Activated naive CD8-positive, alpha-beta T cell treated with anti-CD3 and anti-CD28 coated beads, Interleukin-2, amount 50 U/mL, for 16 hours (primary cell): ENCODE data around the gene ITGB4.
"Not testable (repeated sequence)": the region's sequence is repeated elsewhere in the genome, so short reads cannot be mapped to it uniquely, and the experiment has no call there.

ENCODE experiments used
- DNase-seq: peaks from one replicate; pipeline ENCODE4 v3.0.0-alpha.2; 2020; ENCODE audit warnings: low read depth, low spot score

ITGB4 gene

DNA sequence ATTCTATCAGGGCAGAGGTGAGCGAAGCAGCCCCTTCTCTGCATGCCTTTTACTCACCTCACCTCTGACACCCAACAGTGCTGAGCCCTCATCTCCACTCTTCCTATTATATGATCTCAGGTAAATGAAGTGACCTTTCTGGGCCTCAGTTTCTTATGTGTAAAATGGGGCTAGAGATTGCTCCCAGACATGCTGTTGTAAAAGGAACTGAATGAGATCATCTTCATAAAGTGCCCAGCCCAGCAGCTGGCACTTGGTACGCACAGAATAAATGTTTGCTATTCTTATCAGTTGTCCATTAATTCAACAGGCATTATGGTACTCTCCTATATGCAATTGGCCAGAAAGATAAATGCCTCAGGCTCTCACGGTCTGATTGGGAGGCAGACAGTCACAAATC lies 48.3 kb downstream of the ITGB4 start:
- DNase-seq, result no peak

DNA sequence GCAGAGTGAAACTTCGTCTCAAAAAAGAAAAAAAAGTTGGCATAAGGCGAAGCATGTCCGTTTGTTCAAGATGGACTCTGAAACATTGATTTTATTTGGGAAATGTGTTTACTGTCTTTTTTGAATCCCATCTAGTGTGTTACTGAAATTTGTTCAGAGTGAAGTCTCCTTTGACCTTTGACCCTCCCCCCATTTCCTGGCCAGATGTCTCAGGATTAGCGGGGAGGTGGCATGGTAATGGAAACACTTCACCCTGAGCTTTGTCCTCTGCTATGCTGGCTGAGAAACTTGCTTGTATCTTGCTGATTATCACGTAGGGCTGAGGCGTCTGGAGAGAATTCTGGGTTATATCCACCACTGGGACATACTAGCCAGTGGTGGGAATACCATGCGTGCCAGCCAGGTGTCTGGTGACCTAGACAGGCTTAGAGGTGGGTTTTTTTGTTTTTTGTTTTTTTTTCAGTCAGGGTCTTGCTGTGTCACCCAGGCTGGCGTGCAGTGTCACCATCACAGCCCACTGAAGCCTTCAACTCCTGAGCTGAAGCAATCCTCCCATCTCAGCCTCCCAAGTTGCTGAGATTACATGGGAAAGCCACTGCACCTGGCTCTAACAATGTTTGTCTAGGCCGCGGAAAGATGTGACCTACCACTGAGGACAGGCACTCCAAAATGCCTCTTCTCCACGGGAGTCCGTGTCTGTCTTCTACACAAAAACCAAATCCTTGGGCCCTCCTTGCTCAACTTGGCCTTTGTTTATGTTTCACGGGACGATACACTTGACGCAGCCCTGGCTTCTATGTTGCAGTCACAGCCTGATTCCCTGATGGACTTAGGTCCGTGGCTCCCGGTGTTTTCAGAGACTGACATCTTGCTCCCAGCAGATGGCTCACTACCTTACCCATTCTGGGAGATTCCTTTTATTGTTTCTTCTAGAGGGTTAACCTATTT lies 50.3 kb downstream of the ITGB4 start:
- DNase-seq, result no peak

DNA sequence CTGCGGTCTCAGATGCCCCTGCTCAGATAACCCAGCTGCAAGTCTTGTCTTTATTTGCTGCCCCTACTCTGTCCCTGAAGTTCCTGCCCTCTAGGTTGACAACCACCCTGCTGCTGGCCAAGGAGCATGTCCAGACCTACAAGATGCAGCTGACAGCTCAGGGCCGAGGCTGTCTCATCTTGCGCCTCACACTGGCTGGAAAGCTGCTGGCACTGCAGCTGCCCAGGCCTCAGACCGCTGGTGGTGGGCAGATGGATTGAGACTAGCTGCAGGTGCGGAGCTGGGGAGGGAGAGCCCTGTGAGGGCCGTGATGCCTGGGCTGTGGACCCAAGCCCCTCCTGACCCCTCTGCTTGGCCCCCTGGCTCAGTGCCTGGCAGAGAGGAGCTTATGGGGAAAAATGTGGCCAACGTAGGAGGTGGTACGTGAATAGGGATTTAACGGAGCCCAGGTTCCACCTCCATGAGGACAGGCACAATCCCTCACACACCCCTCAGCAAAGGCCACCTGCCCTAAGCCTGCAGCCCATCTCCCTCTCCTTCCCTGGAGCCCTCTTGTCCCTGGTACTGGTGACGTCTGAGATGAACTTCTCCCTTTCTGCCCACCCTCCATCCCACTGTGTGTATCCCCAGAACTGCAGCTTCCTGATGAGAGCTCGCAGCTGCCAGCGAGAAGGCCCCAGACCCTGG lies 52.0 kb downstream of the ITGB4 start:
- no peak for DNase-seq

DNA sequence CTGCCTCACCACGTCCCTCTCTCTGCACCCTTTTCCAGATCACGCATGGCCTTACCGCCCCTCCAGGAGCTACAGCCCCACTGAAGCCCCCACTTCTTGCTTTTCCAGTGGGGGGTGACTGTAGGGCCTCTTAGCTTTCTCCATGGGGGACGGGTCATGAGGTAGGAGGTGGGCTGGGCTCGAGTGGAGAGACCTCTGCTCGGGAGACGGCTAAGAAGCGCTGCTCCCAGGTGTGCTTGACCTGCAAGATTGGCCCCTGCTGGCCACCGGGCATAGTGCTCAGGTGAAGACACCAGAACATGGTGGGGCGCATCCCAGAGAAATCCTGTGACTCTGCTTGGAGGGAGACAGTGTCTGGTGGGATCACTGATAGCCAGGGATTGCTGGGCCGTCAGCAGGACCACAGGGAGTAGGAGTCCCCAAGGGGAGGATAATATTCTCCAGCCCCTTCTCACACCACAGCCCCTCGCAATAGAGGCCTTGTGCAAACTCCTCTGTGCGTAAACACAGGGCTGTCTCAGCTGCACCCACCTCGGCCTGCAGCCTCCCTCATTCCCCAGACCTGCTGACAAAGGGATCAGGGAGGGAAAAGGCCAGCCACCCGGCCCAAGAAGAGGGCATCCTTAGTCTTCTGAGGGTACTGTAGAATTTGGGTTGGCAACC lies 52.7 kb downstream of the ITGB4 start:
- DNase-seq, result no peak

DNA sequence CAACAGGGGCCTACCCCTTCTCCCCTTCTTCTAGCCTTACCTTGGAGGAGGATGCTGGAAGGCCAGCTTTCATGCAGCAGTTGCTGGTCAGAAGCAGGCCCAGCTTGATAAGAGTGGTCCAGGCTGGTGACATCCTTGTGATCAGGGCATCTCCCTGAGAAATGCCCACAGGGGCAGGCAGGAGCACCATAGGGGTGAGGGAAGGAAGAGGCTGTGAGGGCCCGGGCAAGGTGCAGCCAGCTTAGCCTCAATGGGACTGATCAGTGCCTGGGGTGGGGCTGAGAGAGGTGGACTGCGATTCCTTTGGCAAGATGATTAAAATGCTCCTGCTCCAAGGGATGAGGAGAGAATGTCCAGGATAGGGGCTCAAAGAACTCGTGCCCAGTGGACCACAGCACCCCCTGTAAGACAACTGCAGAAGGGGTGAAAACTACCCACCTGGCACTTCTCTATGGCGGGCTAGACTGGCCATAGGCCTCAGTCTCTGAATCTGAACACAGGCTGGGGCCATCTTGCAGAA lies 53.3 kb downstream of the ITGB4 start:
- no peak for DNase-seq

DNA sequence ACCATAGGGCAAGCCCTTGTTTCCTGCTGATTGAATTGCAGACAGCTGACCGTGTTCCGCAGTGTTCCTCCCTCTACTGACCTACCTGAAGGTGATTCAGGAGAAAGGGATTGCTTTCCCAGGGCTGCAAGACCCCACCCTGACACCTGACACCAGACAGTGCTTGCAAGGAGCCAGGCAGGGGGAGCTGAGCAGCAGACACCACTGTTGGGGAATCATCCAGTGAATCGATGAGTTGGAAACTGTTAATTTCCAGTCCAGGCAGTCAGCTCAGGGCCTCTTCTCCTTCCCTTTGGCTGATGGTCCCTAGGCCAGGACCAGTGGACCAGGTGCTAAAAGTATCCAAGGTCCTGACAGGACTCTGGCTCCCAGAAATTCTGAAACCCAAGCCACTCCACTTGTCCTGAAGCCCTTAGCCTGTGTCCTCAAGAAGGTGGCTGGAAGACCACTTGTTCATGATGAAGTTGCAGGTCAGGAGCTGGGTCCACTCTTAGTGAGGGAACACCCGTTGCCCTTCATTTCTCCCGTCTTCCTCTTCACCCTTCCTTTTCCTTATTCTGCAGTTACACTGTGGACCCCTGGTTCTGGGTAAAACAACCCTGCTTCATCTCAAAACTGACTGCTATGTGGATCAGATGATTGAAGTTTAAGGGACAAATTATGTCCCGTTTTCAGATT lies 53.9 kb downstream of the ITGB4 start:
- no peak for DNase-seq

DNA sequence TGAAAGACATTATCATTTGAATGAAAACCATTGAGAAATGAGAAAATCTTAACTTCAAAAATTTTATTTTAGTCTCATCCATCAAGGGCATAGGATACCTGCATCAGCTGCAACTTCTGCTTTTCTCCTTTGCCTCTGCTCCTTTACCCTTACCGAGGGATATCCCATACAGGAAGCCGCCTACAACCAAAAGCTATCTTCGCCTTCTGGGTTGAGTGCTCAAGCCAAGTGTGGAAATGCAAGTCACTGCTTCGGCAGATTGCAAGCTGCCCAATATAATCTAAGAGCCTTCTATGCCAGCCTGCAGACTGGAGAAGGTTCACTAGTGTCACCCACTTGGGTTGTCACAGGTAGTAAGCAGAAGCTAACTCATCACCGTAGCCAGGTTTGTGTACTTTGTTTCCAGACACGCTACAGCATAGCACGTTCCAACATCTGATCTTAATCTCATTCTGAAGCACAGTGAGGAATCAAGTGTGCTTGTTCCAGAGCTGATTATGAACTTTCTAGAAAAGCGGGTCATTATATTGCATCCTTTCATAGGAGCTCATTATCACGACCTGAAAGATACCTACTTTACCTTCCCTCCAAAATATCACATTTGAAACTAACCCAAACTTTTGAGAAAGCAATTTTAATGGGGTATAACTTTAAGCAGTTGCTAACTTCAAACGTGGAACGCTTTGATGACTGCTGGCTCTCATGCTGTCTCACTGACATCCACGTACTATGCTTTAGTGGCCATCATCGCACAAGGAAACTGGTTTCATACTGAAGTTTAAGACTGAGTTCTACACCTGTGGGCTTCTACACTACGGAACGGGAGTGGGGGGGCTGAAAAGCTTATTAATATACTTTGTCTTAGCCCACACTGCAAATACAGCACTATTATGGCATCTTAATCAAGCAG lies 55.4 kb downstream of the ITGB4 start:
- no peak for DNase-seq

DNA sequence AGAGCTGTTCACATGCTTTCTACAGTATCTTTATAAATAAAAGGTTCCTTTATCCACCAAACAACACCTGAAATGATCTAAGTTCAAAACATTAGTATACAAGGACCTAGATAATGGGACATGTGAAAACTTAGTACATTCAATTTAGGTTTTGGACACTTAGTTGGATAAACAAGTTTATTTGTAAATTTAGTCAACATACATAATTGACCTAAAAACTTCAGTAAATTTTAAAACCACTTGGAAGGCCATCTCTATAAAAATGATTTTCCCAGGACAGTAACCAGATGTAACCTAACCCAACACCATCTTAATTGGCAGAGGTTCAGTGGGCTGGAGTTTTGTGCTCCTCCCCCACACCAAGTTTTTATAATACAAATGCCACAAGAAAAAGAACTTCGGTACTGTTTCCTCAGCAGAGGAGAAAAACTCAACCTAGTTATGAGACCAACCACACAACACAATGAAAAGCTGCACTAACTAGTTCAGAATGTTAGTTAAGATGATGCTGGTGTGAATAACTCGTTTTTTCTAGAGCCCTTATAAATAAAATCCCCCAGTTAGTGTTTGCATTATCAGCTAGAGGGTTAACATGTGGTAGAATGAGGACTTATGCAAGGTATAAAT lies 56.1 kb downstream of the ITGB4 start:
- no peak for DNase-seq

DNA sequence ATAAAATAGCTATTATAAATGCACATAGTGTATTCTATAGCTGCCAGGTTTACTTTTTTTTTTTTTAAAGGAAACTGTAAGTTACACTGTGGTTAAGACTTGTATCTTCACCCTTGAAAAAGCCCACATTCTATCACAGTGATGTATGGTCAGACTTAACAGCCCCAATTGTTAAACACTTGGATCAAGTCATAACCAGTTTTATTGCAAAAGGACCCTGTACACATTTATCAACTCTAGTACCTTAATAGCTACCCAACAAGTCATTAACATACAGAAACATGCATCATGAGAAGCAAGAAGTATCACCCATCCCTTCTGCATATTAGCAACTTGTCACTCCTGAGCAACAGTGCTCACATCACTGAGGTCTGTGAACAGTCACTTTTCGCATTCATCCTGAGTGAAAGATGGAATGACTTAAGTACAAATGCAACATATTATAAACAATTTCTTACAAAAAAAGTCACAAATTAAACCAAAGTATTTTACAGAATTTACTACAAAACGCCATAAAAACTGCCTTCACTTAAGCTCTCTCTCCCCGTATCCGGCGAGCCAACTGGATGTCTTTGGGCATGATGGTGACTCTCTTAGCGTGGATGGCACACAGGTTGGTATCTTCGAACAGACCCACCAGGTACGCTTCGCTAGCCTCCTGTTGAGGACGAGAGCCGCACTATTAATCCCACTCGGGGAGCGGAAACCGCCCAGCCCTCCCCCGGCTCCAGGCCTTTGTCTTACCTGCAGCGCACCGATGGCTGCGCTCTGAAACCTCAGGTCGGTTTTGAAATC lies 57.0 kb downstream of the ITGB4 start:
- DNase-seq, result not testable (repeated sequence)

DNA sequence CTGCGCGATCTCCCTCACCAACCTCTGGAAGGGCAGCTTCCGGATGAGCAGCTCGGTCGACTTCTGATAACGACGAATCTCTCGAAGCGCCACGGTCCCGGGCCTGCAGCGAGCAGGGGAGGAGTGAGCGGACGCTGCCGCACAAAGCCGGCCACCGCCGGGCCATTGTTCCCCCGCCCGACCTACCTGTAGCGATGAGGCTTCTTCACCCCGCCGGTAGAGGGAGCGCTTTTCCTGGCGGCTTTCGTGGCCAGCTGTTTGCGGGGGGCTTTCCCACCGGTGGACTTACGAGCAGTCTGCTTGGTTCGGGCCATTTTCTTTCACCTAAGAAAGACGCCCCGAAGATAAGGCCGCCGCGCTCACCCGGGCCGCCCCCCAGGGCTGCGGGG lies 57.6 kb downstream of the ITGB4 start:
- no peak for DNase-seq

DNA sequence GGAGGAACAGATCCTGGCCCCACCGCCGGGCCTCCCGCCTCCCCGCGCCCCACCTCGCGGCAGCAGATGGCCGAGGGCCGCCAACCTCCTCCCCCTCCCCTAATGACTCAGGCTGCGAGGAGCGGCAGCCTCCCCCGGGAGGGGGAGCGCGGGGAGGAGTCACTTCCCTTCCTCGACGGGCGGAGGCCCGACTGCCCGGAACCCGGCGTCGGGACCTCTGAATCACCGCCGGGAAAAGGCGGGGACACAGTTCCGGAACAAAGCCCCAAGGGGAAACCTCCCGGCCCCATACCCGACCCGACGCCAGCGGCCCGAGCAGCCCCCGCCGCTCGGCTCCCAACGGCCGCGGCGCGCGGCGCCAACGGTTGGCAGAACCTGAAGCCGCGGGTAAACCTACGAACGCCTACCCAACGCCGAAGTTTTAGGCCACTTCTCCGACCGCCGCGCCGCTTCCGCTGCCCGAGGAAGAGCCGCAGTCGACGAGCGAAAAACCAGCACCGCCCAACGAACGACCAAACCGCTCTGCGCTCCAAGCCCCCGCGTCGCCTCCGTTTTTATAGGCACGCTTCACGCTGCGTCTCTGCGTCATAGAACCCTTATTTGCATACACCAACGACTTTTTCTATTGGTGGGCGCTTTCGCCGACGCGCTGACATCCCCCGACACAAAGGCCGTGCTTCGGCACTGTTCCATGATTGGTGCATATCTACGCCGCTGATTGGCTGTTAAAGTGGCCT lies 58.2 kb downstream of the ITGB4 start:
- DNase-seq, result peak; percentile 82

DNA sequence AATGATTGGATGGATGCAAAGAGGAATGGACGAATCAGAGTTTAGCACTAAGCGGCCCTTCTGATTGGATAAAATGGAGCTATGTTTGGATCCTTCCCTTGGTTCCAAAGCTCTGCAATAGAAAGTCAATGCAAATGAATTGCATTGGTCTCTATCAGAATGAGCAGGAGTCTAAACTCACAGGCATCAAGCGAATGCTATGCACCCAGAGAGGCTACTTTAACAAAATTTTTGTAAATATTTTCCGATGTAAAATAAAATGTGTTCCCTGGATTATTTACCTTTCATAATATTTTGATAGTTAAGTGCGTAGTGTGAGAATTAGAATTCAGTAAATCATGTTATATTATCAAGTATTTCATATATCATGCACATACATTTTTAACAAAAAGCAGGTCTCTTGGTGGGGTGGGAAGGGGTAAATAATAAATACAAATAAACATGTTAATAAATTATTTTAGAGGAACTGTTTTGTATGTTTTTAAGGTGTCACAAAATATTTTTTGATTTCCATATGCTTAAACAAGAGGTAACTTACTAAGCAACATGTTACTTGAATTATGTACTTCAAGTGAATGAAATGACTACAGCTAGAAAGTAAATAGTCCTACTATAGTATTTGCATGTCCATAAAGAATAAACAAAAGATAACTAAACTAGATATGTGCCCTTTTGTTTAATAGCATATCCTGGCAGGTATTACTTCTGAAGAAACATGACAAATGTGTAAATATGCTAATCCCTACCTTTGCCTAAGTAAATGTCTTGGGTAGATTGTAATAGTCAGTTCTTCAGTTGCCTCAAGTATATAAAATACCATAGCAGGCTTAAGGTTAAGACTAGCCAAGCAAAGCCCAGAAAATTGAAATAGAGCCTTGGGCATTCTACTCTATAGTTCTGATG lies 59.0 kb downstream of the ITGB4 start:
- no peak for DNase-seq

DNA sequence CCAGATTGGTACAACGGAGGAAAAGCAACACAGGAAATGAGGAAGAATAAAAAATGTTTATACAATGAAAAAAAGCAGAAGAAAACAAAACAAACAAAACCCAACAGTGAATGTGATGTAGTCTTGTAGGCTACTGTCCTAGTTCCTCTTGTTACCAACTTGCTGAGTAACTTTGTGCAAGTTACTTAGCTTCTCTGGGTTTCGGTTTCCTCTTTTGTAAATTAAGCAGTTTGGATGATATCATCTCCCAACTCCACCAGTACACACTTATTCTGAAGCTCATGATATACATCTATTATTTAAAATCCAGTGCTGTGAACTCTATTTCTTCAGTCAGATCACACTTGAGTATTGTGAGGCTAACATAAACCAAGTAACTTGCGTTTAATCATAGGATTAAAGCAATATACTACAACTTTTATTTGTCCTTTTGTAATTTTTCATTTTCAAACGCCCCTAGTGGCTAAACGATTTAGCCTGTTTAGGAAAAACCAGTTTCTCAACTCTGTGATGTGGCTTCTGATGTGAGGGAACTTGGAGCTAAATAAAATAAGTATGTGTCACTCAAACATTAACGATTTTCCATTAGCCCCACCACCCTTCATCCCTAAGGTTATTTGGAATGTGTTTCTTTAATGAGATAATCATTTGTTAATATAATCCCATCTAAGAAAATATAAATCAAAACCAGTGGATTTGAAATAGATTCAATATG lies 62.0 kb downstream of the ITGB4 start:
- DNase-seq, result no peak

DNA sequence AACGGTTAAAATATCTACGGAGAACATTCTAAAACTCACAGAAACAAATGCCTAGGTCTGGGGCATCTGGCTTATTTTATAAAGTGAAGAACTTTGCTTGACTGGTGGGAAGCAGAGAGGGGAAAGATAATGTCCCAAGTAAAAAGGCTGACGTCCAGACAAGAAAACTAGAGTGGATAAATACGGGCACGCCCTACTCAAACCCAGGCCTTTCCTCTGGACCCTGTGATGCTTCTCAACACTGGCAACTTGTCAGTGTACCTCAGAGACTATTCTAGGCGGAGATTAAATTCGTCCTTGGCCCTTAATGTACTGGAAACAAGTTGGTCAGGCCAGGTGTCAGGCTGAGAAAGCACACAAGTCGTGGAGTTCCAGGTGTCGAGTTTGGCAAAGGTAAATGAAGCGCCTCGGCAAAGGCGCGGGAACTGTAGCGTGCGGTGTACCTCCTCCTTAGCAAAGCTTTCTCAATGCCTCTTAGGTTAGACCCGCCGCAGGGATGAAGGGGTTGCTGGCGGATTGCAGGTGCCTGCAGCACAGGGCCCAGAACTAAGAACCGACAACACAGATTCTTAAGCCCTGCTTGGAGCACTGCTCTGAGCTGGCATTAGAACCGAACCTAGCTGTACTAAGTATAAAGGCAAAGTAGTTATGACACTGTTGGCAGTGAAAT lies 62.7 kb downstream of the ITGB4 start:
- DNase-seq, result no peak

DNA sequence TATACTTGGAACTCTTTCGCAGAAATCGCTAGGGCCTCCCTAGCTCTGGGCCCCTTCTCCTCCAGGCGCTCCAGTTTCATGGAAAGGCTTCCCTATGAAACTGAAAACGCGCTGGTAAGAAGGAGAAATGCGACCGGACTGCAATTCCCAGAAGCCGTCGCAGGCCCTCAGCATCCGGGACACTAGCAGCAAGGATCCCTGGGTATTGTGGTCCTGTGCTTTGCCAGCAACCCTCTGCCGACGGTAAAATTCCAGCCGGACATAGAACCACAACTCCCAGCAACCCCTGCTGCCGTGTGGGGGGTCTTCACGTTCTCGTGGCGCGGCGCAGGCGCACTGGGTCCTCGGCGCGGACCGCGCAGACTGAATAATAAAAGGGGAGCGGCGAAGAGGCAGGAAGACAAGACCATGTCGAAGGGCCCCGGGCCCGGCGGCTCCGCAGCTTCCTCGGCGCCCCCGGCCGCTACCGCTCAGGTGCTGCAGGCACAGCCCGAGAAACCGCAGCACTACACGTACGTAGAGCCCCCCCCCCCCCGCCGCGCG lies 63.3 kb downstream of the ITGB4 start, which contains the start of gene UNK:
UNK (plus strand) TSS at position 334 of the 543 bp plus-strand sequence; CDS start at position 409, 75 bp downstream.
- peak; percentile 92 for DNase-seq
